22Rv1 (cell line): ENCODE results near the gene TMEM37.

ENCODE experiments used
- CTCF ChIP-seq: fragments of 450-650 bp; IDR thresholded peaks from 2 replicates; pipeline ENCODE4 v1.5.1; 2017; ENCODE audit warnings: mild to moderate bottlenecking
- ZFX ChIP-seq: fragments of 450-650 bp; IDR thresholded peaks from 2 replicates; pipeline ENCODE4 v1.6.1; 2017; ENCODE audit warnings: antibody characterized with exemption, borderline replicate concordance

DNA sequence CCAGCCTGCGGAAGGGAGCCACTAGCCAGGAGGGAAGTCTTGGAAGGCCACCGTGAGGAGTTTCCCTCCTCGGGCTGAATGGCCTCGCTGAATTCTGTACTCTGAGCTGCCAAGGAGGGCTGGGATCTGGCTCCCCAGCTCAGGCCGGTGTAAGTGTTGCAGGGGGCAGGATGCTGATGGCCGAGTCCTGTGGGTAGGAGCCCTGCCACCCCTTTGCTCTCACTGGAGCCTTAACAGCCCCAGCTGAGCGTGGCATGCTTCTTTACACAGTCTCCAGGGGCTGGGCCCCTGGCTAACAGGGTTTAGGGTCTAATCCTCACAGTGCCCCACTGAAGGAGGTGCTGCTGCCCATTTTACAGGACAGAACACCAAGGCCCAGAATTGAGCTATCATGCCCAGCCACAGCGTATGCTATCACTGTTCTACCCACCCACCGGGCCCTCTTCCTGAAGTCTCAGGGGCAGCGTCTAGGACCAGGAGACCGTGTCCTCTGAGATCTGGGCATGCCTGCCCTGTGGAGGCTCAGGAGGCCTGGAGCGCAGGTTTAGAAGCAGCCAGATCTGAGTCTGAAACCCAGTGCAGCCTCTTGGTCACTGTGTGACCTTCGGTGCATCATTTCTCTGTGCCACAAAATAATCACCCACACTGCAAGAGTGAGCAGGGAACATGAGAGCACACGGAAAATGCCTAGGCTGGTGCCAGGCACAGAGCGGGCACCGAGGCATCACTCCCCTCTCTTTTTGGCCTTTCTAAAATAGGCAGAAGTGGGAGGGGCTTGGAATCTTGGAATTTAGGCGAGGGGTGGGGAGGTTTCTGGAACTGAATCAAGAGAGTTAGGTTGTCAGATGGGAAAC, 42.9 kb downstream of the TMEM37 start:
- no peak for TF ChIP-seq CTCF
- TF ChIP-seq ZFX = no peak
